Activated CD8-positive, alpha-beta memory T cell treated with anti-CD3 and anti-CD28 coated beads, Interleukin-2, amount 50 U/mL, for 24 hours (primary cell): ENCODE data around the gene IMMP2L.

Experiments
- DNase-seq: peaks from one replicate; pipeline ENCODE4 v3.0.0-alpha.2; 2020; ENCODE audit errors: extremely low read depth

Gene IMMP2L

DNA sequence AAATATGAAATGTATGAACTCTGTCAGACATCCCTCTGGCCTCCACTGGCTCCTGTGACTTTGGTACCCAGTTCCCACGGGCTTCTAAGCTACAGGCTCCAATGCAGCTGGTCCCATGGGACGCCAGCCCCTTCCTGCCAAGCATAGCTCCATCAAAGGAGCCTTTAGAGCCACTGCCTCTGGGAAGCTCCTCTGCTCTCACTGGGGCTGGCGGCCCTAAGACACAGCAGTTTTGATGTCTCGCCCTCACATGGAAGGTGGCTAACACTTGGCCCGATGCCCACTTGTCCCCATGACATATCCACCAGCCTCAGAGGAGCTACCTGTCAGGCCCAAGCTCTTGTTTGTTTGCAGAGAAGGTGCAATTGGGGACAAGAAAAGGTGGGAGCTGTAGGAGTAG, 925.0 kb downstream of the IMMP2L start:
- no peak for DNase-seq

DNA sequence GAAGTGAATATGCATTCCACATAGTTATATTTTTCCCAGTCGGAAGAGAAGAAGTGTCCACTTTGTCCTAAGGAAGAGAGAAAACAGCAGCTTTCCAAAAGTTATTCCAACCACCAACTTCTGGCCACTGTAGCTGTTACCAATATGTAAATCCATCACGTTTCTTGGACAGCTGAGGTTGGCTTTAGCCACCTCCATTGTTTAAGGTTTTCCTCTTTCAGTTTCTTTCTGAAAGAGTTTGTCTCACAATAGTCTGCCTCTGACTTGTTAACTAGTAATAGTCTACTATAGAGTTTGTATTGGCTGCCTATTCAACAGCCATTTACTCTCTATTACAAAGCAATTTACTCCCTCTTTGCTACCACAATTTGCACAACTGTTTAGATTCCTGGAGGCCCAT, 929.0 kb downstream of the IMMP2L start:
- DNase-seq, result no peak

DNA sequence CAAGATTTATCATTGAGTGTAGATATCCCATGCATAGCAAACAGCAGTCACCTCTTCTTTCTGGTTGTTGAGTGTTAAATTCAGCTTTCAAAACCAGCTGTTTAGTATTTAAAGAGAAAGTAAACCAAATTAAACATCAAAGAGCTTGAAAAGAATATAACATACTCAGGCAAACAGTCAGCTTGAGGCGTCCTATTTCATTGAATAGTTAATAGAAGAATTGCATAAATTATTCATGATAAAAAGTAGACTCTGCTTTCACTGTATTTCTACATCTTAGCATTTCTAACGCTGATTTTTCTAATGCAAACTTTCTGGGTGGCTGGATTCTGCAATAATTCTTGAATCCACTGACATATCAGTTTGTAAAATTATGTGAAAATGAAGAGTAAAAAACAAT, 935.9 kb downstream of the IMMP2L start:
- DNase-seq, result no peak

DNA sequence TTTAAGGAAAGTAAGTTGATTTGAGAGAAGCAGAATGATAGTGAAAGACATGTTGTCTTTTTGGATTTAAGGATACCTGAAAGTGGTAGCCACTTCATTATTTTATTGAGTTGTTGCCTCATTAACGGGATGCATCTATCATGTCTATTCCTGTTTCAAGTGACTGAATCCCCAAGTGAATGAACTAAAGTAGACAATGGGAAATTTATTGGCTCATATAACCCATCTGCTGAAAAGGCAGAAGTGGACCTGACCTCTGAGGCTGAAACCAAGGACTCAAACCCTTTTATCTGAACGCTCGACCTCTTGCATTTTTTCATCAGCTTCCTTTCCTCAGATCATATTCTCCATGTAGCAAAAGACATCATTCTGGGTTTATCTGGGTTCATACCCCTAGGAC, 937.0 kb downstream of the IMMP2L start:
- no peak for DNase-seq

DNA sequence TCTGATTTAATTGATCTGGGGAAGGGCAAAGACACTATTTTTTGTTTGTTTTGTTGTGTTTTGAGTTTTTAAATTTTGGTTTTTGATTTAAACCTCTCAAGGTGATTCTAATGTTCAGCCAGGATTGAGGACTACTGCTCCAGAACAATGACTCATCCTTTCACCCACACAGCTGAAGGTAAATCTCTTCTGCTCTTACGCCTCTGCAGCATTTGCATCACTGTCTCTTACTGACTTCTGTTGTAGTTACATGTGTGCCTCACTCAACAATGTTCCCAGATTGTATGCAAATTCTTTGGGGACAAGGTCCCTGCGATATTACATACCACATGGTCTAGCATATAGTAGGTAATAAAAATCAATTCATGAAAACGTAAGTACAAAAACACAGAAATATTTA, 938.9 kb downstream of the IMMP2L start:
- DNase-seq, result no peak

DNA sequence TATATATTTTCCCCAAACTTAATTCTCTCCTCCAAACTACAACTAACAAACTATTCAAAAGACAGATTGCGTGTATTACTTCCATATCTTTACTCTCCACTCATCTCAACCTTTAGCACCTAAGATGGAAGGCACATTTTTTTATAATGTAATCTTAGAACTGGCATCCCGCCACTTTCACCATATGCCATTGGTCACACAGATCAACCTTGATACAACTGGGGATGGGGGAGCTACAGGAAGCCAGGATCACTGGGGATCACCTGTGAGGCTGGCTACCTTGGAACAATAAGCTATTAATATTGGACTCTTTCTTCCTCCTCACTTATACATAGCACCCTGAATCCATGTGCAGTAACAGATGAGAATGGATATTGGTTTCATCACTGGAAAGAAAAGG, 941.0 kb downstream of the IMMP2L start:
- no peak for DNase-seq

DNA sequence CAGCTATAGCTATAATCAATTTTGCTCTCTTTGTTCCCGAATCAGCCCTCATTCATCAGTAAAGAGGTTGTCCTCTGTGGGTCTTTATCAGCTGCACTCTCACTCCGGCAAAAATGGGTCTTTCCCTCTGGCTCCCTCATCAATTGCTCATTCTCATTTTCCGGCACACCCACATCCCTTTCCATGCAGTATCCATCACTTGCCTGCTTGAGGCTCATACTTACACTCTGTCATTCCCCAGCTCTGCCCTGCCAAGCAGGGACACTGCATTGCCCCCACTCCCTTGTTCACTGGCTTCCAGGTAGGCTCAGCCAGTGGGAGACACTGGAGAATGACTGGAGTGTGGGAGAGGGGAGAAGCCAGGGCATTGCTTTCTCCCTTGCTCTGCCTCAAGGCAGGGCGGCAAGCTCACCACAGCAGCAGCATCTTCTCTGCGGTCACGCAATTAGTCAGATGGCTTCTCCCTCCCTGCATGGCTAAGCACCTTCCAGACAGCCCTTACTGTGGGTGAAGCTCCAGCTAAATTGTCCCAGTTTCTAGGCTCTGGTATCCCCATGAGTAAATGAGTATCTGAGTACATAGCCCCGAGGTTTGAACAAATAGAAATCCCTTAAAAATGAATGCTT, 942.1 kb downstream of the IMMP2L start:
- no peak for DNase-seq
